CD4-positive, alpha-beta T cell treated with Interleukin-4 for 4 hours (primary cell): ENCODE results near the gene EXOC6.
"Not testable (repeated sequence)": the region's sequence is repeated elsewhere in the genome, so short reads cannot be mapped to it uniquely, and the experiment has no call there.

Experiments used
- DNase-seq: peaks from one replicate; pipeline ENCODE4 v3.0.0-alpha.2; 2020

The EXOC6 gene

DNA sequence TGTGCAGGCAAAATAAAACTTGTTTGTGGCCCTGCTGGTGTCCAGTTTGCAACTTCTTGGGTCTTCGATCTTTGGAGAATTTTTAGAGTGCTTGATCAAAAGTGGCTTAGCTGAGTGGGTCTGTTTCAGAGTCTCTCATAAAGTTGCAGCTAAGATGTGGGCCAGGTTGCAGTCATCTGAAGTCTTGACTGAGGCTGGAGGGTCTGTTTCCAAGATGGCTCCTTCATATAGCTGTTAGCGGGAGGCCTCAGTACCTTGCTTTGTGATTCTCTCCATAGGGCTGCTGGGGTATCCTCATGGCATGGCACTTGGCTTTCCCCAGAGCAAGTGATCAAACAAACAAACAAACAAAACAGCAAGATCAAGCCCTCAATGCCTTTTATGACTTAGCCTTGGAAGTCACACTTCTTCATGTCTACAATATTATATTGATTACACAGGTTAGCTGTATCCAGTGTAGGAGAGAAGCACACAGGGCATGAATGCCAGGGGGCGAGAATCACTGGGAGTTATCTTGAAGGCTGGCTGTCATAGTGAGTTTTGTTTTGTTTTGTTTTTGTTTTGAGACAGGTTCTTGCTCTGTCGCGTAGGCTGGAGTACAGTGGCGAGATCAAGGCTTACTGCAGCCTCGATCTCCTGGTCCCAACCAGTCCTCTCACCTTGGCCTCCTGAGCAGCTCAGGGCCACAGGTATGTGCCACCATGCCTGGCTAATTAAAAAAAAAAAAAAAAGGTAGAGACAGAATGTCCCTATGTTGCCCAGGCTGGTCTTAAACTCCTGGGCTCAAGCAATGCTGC lies 235.6 kb downstream of the EXOC6 start:
- no peak for DNase-seq

DNA sequence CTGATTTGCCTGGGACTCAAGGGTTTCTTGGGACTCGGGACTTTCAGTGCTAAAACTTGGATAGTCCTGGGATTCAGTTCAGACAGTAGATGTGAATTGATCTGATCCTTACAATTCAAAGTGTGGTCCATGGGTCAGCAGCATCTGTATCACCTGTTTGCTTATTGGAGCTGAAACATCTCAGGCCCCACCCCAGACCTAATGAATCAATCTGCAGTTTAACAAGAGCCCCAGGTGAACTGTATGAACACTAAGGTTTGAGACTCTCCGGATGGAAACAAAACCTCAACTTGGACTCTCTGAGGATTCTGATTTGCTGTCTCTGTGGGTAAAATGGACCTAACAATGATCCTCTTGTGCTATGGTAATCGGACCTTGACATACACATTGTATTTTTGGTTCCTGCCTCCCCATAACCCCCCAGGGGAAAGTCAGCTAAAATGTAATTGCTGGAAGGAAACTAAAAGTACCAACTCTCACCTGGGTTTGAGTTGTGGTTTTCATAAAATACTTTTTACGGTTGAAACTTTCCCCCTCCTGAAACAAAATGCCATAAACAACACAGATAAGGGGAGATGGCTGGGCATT lies 237.0 kb downstream of the EXOC6 start:
- DNase-seq, result no peak

DNA sequence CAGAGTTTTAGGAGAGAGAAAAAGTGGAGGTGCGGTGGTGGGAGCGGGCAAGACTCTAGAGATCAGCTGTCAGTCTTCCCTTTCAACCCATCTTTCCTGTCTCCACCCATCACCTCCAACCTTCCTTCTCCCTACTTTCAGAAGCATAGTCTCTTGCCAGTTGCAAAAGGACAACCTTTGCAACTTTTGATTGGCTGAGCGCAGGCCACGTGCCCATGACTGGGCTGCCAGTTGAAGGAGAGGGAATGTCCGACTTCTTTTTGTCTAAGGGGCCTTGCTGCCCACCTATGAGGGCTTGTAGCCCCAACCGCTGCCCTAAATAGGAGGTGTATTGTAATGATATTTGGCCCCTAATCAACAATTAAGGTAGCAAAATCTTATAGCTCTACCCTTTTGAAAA lies 238.0 kb downstream of the EXOC6 start:
- DNase-seq, result no peak

DNA sequence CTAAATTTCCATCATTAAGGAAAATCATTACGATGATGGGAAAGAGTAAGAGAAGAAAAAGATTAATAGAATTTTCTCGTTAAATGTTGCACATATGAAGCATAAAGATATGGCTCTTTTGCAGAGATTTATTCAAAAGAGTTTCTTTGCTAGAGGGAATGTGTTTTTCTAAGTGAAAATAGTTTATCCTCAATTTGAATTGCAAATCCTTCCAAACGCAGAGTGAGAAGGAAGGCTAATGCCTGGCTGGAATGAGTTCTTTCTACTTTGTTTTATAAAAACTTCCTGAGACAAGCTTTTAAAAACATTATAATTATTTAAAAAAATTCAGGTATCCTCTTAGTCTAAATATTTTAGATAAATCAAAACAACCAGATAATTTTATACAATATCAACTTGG lies 239.5 kb downstream of the EXOC6 start:
- DNase-seq, result no peak

DNA sequence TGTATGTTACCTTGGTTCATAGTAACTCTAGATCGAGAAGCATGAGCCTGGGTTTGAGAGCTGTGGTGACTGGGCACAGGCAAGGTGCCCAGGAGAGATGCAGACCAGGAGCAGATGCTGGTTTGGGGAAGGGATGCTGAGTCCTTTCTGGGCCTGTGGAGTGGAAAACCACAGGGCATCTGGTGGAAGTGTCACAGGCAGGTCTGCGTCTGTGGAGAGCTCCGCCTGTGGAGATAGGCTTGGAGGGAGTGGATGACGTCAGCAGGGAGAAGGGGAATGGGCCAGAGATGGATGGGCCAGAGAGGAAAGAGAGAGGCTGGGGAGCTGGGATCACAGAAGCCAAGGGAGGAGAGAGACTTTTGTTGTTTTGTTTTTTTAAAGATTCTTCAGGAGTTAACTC lies 240.1 kb downstream of the EXOC6 start:
- DNase-seq, result no peak

DNA sequence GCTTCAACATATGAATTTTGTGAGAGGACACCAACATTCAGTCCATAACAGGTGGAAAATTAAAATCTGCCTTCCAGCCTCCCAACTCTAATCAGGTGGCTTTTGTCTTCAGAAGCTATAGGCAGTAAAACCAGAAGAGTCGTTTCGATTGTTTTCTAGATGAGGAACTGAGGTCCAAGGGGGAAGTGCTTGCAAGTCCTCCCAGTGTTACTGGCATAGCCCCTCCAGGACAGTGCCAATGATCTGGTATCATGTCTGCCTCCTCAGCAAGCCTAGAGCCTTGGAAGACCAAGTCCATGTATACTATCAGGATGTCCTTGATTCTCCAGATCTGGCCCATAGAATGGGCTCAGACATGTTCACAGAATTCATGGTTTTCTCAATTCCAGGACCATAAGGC lies 242.3 kb downstream of the EXOC6 start:
- no peak for DNase-seq

DNA sequence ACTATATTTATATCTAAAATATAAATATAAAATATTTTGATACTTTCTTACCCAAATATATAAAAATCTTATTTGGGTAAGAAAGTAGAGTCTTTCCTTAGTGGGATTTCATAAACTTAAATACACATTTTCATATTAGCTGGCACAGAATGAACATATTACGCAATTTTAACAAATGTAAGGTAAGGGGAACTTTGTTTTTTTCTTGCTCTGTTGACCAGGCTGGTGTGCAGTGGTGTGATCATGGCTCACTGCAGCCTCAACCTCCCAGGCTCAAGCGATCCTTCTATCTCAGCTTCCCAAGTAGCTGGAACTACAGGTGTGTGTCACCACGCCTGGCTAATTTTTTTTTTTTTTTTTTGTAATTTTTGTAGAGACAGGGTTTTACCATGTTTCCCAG lies 243.6 kb downstream of the EXOC6 start:
- DNase-seq, result no peak

DNA sequence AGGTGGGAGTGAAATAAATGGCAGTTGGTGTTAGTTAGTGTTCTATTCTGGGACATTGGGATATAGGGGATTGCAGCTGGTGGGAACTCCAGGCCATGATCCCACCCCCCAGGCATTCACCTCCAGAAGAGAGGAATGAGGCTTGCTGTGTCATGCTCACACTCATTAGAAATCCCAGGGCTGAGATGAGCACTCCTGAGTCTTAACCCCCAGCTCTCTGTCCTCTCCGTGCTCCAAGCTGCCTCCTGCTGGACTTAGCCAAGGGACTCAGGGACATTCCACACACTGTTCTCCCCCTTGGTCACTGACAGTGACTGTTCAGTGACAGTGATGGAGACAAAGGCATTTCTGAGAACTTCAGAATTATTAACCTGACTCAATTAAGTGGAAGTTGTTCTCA lies 246.9 kb downstream of the EXOC6 start:
- DNase-seq, result no peak

DNA sequence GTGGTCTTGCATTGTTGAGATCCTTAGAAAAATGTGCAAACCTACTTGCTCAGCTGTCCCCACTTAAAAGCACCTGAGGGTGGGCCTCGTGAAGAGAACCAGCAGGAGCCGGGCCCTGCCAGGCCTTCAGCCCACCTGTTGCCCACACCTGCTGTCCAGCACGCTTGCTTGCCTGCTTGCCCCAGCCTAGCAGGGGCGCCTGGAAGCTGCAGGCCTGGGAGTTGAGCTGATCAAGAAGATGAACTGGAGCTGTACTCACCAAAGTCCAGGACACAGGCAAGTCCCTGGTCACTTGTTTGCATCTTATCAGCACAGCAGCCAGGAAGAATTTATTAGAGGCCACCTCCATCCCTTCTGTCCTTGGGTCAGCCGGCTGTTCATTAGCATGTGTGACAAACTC lies 248.6 kb downstream of the EXOC6 start:
- no peak for DNase-seq

DNA sequence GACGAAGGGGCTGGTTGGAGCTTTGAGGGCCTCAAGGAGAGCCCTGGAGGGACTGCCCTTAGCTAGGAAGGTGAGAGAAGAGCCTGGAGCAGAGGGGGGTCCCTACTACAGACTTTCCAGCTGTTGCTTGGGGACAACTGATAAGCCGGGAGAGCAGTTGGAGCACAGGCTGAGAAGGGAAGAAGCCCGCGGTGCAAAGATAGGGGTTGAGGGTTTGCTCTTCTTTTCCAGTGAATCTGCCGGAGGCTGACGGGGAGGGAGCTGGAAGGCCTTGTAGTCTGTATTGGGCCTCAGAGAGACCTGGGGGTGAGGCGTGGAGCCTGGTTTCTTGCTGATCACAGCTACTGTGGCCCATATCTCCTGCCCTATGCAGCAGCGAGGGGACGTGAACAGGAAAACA lies 249.1 kb downstream of the EXOC6 start:
- no peak for DNase-seq

DNA sequence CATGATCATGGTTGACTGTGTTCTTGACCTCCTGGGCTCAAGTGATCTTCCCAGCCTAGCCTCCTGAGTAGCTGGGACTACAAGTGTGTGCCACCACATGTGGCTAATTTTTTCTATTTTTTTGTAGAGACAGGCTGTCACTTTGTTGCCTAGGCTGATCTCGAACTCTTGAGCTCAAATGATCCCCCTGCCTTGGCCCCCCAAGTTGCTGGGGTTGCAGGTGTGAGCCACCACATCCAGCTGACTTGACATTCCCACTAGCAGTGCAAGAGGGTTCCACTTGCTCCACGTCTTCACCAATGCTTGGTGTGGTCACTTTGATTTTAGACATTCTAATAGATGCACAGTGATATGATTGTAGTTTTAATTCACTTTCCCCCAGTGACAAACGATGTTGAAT lies 250.5 kb downstream of the EXOC6 start:
- no peak for DNase-seq

DNA sequence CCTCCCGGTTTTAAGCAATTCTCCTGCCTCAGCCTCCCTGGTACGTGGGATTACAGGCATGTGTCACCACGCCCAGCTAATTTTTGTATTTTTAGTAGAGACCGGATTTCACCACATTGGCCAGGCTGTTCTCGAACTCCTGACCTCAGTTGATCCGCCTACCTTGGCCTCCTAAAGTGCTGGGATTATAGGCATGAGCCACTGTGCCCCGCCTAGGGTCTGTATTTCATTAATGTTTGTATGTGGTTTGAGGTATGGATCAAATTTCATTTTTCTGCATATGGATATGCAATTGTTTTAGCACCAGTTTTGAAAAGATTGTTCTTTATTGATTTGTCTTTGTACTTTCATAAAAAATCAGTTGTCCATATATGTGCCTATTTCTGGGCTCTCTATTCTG lies 251.3 kb downstream of the EXOC6 start:
- DNase-seq, result no peak

DNA sequence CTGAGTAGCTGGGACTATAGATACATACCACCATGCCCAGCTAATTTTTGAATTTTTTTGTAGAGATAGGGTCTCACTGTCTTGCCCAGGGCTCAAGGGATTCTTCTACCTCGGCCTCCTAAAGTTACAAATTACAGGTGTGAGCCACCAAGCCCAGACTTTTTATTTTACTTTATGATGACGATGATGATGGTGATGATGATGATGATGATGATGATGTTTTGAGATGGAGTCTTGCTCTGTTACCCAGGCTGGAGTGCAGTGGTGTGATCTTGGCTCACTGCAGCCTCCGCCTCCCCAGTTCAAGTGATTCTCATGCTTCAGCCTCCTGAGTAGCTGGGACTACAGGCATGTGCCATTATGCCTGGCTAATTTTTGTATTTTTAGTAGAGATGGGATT lies 252.8 kb downstream of the EXOC6 start:
- DNase-seq, result not testable (repeated sequence)

DNA sequence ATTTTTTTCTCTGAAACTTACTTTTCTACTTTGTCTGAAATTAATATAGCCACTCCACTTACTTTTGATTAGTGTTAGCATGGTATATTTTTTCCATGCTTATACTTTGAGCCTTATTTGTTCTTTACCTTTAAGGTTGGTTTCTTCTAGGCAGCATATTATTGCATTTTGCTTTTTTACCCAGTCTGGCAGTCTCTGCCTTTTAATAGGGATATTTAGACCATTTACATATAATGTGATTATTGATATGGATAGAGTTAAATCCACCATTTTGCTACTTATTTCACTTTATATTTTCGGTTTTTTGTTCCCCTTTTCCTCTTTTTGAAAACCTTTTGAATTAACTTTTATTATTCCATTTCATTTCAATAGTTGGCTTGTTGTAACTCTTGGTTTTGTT lies 255.6 kb downstream of the EXOC6 start:
- no peak for DNase-seq

DNA sequence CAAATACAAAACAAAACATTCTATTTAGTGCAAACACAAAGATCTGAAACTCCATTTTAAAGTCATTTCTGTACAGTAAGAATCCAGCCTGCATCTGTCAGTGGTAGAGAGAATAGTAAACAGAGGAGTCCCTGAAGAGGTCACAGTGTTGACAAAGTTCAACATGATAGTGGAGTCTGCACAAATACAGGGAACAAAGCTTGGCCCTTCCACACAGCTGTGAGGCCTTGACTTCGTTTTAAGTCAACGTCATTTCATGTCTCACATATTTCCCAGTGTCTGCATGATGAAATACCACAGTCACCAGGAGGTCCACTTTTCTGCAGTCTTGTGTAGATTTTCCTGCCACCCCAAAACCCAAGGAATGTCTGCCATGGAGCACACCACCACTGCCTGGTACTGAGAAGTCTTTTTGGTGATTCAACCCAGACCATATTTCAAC lies 258.3 kb downstream of the EXOC6 start:
- DNase-seq, result no peak
